ENCODE data around the gene SYDE1. TPM values are rescaled to one million over a fixed set of nuclear protein-coding genes. Genes with fewer than 3 reads are reported as not detected.

The SYDE1 gene
- total RNA-seq, 1 donor = not detected

GRCh38 chr19:15099017-15099582 is 8.1 kb upstream of the SYDE1 start:
- Histone ChIP-seq H3K4me1 (ENCODE audit: insufficient read depth, low read length) (no peaks in the 10 kb centered on the region), H3K9me3 (ENCODE audit: low read depth, low read length) (no peaks in the 10 kb centered on the region), H3K4me3 (ENCODE audit: low read length) (no peak overlapping the region), H3K27me3 (ENCODE audit: insufficient read depth, low read length) (no peaks in the 10 kb centered on the region)

- peaks cover 9% of the 10 kb centered on the region for H3K27me3 ChIP-seq (ENCODE audit: insufficient read depth, low read length)
- H3K4me1 ChIP-seq (ENCODE audit: insufficient read depth, low read length) = no peaks in the 10 kb centered on the region
- no peak overlapping the region for H3K4me3 ChIP-seq (ENCODE audit: low read length)
- no peaks in the 10 kb centered on the region for H3K9me3 ChIP-seq (ENCODE audit: low read depth, low read length)
Observed at GRCh38 chr19:15101479-15102082, 5.6 kb upstream of the SYDE1 start.

GRCh38 chr19:15104003-15104402 is 3.2 kb upstream of the SYDE1 start:
- no peaks in the 10 kb centered on the region for H3K4me1 ChIP-seq (ENCODE audit: insufficient read depth, low read length)
- H3K9me3 ChIP-seq (ENCODE audit: low read depth, low read length) = no peaks in the 10 kb centered on the region
- H3K27me3 ChIP-seq (ENCODE audit: insufficient read depth, low read length) = peaks cover 21% of the 10 kb centered on the region
- no peak overlapping the region for H3K4me3 ChIP-seq (ENCODE audit: low read length)

DNA sequence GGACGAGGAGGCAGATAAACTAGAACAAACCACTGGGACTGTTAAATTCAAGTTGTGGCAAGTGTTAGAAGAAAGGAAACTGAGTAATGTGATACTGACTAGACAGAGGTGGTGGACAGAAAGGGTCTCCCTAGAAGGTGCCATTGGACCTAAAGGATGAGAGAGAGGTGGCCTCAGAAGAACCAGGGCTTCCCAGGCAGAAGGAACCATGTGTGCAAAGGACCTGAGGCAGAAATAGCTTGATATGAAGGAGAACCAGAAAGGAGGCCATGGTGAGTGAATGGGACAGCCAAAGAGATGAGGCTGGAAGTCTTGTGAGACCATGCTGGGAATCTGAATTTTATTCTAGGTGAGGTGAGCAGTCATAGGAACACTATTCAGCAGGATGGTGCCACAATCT is 2.8 kb upstream of the SYDE1 start:
- Histone ChIP-seq H3K4me3 (ENCODE audit: low read length) (no peak overlapping the region), H3K9me3 (ENCODE audit: low read depth, low read length) (no peaks in the 10 kb centered on the region), H3K4me1 (ENCODE audit: insufficient read depth, low read length) (no peaks in the 10 kb centered on the region), H3K27me3 (ENCODE audit: insufficient read depth, low read length) (peaks cover 21% of the 10 kb centered on the region)

GRCh38 chr19:15105044-15105443 is 2.2 kb upstream of the SYDE1 start:
- H3K9me3 ChIP-seq (ENCODE audit: low read depth, low read length) = no peaks in the 10 kb centered on the region
- no peak overlapping the region for H3K4me3 ChIP-seq (ENCODE audit: low read length)
- no peaks in the 10 kb centered on the region for H3K4me1 ChIP-seq (ENCODE audit: insufficient read depth, low read length)
- H3K27me3 ChIP-seq (ENCODE audit: insufficient read depth, low read length) = peaks cover 21% of the 10 kb centered on the region

DNA sequence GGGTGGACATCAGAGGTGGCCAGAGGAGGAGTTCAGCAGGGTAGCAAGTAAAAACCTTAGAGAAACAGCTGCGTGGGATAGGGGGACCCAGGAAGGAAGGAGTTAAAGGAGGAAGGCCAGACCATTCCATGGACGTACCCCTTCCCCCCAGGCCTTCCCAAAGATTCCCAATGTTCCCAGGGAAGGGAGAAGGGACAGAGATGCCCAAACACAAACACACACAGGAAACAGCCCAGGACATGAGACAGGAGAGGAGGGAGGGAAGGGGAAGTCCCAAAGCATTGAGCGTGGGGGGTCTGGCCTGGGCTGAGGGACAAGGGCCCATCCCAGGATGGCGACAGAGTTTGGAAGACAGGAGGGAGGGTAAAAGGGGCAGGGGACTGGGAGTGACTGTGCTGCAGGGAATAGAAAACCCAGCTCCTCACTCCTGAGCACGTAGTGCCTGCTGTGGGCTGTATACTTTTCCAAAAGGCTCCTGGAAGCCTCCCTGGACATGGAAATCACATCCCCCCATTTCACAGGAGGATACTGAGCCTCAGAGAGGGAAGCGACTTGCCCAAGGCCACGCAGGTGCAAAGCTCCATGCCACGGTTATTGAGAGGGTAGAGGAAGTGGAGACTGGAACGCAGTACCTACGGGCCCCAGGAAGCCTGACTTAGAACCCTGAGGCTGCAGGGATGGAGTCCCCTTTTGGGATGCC is 1.1 kb downstream of the SYDE1 start:
- Histone ChIP-seq H3K4me3 (ENCODE audit: low read length) (no peak overlapping the region), H3K27me3 (ENCODE audit: insufficient read depth, low read length) (peaks cover 21% of the 10 kb centered on the region), H3K9me3 (ENCODE audit: low read depth, low read length) (no peaks in the 10 kb centered on the region), H3K4me1 (ENCODE audit: insufficient read depth, low read length) (no peaks in the 10 kb centered on the region)

DNA sequence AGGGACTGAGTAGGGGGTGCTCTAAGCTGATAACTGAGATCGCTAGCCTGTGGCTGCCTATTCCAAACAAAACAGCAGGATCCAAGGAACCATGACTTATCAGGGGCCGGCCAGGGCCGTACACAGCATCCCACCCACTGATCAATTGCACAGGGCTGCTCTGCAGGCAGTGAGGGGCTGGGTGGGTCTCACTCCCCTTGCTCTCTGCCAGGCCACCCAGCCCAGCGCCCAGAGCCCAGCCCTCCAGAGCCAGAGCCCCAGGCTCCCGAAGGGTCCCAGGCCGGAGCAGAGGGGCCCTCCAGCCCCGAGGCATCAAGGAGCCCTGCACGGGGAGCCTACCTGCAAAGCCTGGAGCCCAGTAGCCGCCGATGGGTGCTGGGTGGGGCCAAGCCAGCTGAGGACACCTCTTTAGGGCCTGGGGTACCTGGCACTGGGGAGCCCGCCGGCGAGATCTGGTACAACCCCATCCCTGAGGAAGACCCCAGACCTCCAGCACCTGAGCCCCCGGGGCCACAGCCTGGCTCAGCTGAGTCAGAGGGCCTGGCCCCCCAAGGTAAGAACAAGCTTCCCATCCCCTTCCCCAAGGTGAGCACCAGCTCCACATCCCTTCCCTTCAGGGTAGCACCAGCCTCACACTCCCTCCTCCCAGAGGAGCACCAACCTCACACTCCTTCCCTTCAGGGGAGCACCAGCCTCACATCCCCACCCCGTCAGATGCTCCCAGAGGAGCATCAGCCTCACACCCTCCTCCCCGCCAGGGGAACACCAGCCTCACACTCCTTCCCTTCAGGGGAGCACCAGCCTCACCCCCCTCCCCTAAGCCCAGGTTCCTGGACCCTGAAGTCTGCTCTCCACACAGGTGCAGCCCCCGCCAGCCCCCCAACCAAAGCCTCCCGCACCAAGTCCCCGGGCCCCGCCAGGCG is 1.9 kb downstream of the SYDE1 start:
- H3K27me3 ChIP-seq (ENCODE audit: insufficient read depth, low read length) = peaks cover 21% of the 10 kb centered on the region
- H3K4me3 ChIP-seq (ENCODE audit: low read length) = no peak overlapping the region
- no peaks in the 10 kb centered on the region for H3K4me1 ChIP-seq (ENCODE audit: insufficient read depth, low read length)
- no peaks in the 10 kb centered on the region for H3K9me3 ChIP-seq (ENCODE audit: low read depth, low read length)

- H3K27me3 ChIP-seq (ENCODE audit: insufficient read depth, low read length) = peaks cover 21% of the 10 kb centered on the region
- H3K4me1 ChIP-seq (ENCODE audit: insufficient read depth, low read length) = no peaks in the 10 kb centered on the region
- no peak overlapping the region for H3K4me3 ChIP-seq (ENCODE audit: low read length)
- H3K9me3 ChIP-seq (ENCODE audit: low read depth, low read length) = no peaks in the 10 kb centered on the region
Observed at GRCh38 chr19:15109768-15110417, 2.7 kb downstream of the SYDE1 start.

GRCh38 chr19:15110418-15110815 is 3.2 kb downstream of the SYDE1 start:
- Histone ChIP-seq H3K27me3 (ENCODE audit: insufficient read depth, low read length) (peaks cover 21% of the 10 kb centered on the region), H3K4me1 (ENCODE audit: insufficient read depth, low read length) (no peaks in the 10 kb centered on the region), H3K4me3 (ENCODE audit: low read length) (no peak overlapping the region), H3K9me3 (ENCODE audit: low read depth, low read length) (no peaks in the 10 kb centered on the region)

DNA sequence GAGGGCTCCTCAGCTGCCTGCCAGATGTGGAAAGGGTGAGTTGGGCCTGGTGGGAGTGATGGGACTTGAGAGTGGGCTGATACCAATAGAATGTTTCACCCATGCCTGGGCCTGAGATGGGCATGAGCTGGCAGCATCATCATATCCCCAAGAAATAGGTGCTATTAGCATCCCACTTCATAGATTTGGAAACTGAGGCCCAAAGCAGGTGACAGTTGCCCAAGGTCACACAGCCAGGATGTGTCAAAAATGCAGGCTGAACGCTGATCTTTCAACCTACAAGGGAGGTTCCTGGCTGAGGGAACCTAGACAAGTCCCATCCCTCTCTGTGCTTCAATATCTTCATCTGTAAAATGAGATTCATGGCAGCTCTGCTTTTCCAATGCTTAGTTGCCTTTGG is 4.6 kb downstream of the SYDE1 start:
- Histone ChIP-seq H3K9me3 (ENCODE audit: low read depth, low read length) (no peaks in the 10 kb centered on the region), H3K4me3 (ENCODE audit: low read length) (no peak overlapping the region), H3K27me3 (ENCODE audit: insufficient read depth, low read length) (peaks cover 10% of the 10 kb centered on the region), H3K4me1 (ENCODE audit: insufficient read depth, low read length) (no peaks in the 10 kb centered on the region)

DNA sequence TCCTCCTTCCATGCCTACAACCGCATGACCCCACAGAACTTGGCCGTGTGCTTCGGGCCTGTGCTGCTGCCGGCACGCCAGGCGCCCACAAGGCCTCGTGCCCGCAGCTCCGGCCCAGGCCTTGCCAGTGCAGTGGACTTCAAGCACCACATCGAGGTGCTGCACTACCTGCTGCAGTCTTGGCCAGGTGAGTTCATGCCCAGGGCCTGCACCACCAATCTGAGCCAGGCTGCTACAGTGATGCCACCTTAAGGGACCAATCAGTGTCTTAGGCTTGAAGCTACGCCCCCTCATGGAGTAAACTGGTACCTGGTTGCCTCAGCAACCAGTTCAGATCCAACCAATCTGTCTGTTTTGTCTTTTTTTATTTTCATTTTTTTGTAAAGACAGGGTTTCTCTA is 5.2 kb downstream of the SYDE1 start:
- H3K9me3 ChIP-seq (ENCODE audit: low read depth, low read length) = no peaks in the 10 kb centered on the region
- no peaks in the 10 kb centered on the region for H3K4me1 ChIP-seq (ENCODE audit: insufficient read depth, low read length)
- H3K4me3 ChIP-seq (ENCODE audit: low read length) = no peak overlapping the region
- peaks cover 8% of the 10 kb centered on the region for H3K27me3 ChIP-seq (ENCODE audit: insufficient read depth, low read length)

DNA sequence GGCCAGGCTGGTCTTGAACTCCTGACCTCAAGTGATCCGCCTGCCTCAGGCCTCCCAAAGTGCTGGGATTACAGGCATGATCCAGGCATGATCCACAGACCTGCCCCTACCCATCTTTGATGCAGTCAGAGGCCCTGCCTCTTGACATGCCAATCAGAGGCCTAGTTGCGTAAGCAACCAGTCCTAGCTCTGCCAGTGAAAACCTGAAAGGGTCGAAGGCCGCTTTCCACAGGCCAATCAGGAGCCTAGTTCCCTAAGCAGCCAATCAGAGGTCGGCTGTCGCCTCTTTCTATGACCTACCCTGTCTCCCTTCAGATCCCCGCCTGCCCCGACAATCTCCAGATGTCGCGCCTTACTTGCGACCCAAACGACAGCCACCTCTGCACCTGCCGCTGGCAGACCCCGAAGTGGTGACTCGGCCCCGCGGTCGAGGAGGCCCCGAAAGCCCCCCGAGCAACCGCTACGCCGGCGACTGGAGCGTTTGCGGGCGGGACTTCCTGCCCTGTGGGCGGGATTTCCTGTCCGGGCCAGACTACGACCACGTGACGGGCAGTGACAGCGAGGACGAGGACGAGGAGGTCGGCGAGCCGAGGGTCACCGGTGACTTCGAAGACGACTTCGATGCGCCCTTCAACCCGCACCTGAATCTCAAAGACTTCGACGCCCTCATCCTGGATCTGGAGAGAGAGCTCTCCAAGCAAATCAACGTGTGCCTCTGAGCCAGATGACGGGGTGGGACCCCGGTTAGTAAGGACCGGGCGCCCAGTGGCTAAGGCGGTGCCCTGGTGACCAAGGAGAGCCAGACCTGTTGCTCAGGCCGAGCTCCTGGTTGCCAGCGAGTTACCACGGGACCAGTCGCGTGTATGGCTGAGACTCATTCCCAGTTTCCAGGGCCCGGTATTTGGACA is 6.3 kb downstream of the SYDE1 start:
- Histone ChIP-seq H3K9me3 (ENCODE audit: low read depth, low read length) (no peaks in the 10 kb centered on the region), H3K27me3 (ENCODE audit: insufficient read depth, low read length) (no peaks in the 10 kb centered on the region), H3K4me1 (ENCODE audit: insufficient read depth, low read length) (no peaks in the 10 kb centered on the region), H3K4me3 (ENCODE audit: low read length) (no peak overlapping the region)

DNA sequence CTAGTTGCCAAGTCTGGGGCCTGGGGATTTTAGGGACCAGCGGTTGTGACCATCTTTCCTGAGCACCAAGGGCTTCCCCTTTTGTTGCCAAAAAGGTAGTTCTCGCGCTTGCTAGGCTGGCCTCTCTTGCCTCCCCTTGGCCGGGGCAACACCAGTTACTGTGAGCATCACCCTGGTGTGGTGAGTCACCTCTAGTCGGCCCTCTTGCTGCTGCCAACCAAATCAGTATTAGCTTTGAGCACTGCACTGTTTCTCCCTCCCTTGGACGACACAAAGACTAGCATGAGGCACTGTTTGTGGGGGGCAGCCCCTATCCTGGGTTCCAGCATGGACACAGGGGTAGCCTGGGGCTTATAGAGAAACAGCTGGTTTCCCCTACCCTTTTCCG is 6.9 kb downstream of the SYDE1 start:
- no peaks in the 10 kb centered on the region for H3K27me3 ChIP-seq (ENCODE audit: insufficient read depth, low read length)
- H3K9me3 ChIP-seq (ENCODE audit: low read depth, low read length) = no peaks in the 10 kb centered on the region
- H3K4me1 ChIP-seq (ENCODE audit: insufficient read depth, low read length) = no peaks in the 10 kb centered on the region
- no peak overlapping the region for H3K4me3 ChIP-seq (ENCODE audit: low read length)

DNA sequence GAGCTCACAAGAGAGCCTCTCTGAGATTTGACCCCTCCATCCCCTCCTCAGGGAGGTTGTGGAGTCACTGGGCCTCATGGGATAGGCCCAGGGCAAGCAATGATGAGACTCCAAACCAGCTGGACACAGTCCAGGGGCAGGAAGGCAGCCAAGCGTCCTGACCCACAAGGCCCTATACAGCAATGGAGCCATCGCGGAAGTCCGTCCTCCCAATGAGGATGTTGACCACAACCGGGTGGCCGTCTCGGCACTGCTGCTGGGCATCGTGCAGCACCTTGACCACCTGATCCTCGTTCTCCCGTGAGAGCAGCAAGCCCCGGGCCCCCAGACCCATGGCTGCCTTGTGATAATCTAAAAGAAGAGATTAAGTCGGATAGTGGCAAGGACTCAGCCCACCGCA is 7.9 kb downstream of the SYDE1 start:
- H3K4me3 ChIP-seq (ENCODE audit: low read length) = no peak overlapping the region
- no peaks in the 10 kb centered on the region for H3K9me3 ChIP-seq (ENCODE audit: low read depth, low read length)
- no peaks in the 10 kb centered on the region for H3K27me3 ChIP-seq (ENCODE audit: insufficient read depth, low read length)
- no peaks in the 10 kb centered on the region for H3K4me1 ChIP-seq (ENCODE audit: insufficient read depth, low read length)
